ENCODE results near the gene TTC22. TPM values are rescaled to one million over a fixed set of nuclear protein-coding genes. Genes with fewer than 3 reads are reported as not detected.

The TTC22 gene
- total RNA-seq, 2 experiments from 2014 or later = 3.3 to 3.5 TPM

DNA sequence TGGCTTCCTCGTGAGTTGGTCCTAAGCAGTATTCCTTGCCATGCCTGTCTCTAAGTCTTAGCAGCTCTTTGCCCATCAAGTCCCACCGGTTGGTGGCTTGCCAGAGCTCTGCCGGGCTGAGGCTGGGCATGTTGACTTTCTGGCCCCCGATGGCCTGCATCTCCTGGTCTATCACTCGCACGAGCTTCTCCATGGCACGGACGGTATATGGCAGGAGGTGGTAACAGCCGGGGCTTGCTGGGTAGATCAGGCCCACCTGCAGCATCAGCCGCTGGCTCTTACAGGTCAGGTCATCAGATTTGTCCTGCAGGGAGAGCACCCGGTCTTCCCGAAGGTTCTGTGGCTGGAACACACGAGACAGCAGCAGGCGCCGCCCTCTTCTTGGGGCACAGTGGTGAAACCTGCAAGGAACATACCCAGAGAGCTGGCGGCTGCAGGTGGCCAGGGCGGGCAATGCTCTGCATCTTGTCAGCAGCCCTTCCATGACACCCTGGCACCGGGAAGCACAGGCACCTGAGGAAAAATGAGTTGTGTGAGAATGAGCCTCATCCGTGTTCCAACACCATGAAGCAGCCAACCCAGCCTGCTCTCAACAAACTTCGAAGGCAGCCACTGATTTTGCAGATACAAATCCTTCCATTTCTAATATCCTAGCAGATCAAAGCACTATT is 42.3 kb downstream of the TTC22 start:
- H3K36me3 Mint-ChIP-seq (ENCODE audit: low read depth) = peaks cover 19% of the 10 kb centered on the region
- ATAC-seq = no peak
- no peak overlapping the region for H3K27ac Mint-ChIP-seq
- no peak overlapping the region for H3K4me3 Mint-ChIP-seq
- no peak for DNase-seq
- CTCF ChIA-PET = no interaction called here
- POLR2A ChIA-PET = no interaction called here
- H3K27me3 Mint-ChIP-seq = no peaks in the 10 kb centered on the region
- no peaks in the 10 kb centered on the region for H3K9me3 Mint-ChIP-seq
- peaks cover 14% of the 10 kb centered on the region for H3K4me1 Mint-ChIP-seq (ENCODE audit: low read depth)
- intact Hi-C loops (cut with micrococcal nuclease) = no loop called here
- TF ChIP-seq, protein P1, sequence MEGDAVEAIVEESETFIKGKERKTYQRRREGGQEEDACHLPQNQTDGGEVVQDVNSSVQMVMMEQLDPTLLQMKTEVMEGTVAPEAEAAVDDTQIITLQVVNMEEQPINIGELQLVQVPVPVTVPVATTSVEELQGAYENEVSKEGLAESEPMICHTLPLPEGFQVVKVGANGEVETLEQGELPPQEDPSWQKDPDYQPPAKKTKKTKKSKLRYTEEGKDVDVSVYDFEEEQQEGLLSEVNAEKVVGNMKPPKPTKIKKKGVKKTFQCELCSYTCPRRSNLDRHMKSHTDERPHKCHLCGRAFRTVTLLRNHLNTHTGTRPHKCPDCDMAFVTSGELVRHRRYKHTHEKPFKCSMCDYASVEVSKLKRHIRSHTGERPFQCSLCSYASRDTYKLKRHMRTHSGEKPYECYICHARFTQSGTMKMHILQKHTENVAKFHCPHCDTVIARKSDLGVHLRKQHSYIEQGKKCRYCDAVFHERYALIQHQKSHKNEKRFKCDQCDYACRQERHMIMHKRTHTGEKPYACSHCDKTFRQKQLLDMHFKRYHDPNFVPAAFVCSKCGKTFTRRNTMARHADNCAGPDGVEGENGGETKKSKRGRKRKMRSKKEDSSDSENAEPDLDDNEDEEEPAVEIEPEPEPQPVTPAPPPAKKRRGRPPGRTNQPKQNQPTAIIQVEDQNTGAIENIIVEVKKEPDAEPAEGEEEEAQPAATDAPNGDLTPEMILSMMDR (IDR thresholded peaks at IDR 0.05) = no peak

DNA sequence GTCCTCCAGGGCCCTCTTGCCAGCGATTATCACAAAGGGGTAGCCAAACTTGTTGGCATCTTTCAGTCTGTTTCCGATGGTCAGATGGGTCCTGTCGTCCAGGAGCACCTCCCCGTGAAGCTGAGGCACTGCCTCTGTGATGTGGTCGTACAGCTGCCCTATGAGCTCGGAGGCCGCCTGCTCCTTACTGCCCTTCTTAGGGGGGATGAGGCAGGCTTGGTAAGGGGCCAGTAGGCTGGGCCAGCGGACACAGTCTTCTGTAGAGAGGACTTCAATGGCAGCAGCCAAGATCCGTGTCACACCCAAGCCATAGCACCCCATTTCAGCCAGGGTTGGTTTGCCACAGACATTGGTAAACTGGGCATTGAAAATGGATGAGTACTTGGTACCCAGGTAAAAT is 43.3 kb downstream of the TTC22 start:
- no peak for ATAC-seq
- Mint-ChIP-seq H3K9me3 (no peaks in the 10 kb centered on the region), H3K4me3 (no peak overlapping the region), H3K27me3 (no peaks in the 10 kb centered on the region), H3K4me1 (ENCODE audit: low read depth) (peaks cover 9% of the 10 kb centered on the region), H3K36me3 (ENCODE audit: low read depth) (peaks cover 17% of the 10 kb centered on the region), H3K27ac (no peak overlapping the region)
- CTCF ChIA-PET = no interaction called here
- DNase-seq = no peak
- POLR2A ChIA-PET = no interaction called here
- intact Hi-C loops (cut with micrococcal nuclease) = no loop called here
- TF ChIP-seq, protein P1 (IDR thresholded peaks at IDR 0.05) = no peak

DNA sequence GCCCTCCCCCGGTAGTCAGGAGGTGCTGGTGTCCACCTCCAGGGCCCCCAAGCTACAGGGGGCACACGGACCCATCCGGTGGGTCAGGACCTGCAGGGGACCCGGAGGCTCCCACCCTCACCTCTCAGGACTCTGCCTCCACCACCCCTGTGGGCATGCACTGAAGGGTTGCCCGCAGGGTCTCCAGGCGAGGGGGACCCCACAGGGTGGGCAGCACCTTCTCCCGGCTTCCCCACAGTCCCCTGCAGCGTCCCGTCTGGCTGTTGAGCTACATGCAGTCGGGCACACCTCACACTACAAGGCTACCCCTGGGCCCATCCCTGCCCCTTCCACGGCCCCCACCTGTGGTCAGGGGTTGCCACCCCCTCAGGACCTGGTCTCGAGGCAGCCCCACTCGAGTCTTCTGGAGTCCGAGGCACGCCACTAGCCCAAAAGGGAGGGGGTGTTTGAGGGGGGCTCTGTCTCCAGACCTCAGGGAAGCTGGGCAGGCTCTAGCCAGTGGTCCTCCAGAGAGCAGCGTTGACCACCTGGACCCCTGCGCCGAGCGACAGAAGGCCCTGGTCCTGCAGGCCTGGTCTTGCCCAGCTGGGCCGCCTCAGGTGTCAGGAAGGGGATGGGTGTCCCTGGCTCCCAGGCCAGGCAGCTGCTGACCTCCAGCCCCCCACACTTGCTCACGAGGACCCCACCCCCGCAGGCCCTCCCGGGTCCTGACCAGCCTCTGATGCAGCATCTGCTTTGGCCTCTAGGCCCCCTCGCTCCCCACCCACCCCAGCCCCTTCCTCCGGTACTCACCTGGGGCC is 46.4 kb downstream of the TTC22 start:
- no peak for ATAC-seq
- CTCF ChIA-PET = no interaction called here
- peaks cover 16% of the 10 kb centered on the region for H3K36me3 Mint-ChIP-seq (ENCODE audit: low read depth)

DNA sequence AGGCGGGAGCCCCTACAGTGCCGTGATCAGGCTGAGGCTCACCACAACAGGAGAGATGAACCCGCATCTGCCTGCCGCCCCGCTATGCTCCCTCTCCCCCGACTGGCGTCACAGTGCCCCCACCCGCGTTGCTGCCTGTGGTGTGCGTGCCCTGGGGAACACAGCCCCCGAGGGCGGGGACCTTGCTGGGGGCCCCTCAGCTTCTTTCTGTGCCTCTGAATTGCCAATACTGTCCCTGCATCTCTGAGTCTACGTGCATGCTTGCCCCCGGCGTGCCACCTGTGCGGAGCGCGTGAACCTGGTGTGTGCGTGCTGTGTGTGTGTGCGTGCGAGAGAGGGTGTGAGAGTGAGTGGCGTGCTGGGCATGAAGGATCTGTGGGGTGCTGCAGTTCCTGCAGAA is 47.1 kb downstream of the TTC22 start:
- TF ChIP-seq, protein P1 (IDR thresholded peaks at IDR 0.05) = no peak
- CTCF ChIA-PET = no interaction called here
- Mint-ChIP-seq H3K9me3 (no peaks in the 10 kb centered on the region), H3K36me3 (ENCODE audit: low read depth) (peaks cover 14% of the 10 kb centered on the region), H3K4me1 (ENCODE audit: low read depth) (no peaks in the 10 kb centered on the region), H3K27ac (no peak overlapping the region), H3K27me3 (no peaks in the 10 kb centered on the region), H3K4me3 (no peak overlapping the region)
- no peak for DNase-seq
- ATAC-seq = no peak
- intact Hi-C loops (cut with micrococcal nuclease) = no loop called here
- POLR2A ChIA-PET = no interaction called here

More for the DNA sequence above, 46.4 kb downstream of the TTC22 start:
- intact Hi-C loops (cut with micrococcal nuclease) = no loop called here
- H3K4me3 Mint-ChIP-seq = no peak overlapping the region
- no peak for DNase-seq
- H3K27ac Mint-ChIP-seq = no peak overlapping the region
- no peaks in the 10 kb centered on the region for H3K9me3 Mint-ChIP-seq
- H3K4me1 Mint-ChIP-seq (ENCODE audit: low read depth) = no peaks in the 10 kb centered on the region
- TF ChIP-seq, protein P1 (IDR thresholded peaks at IDR 0.05) = no peak
- POLR2A ChIA-PET = no interaction called here
- H3K27me3 Mint-ChIP-seq = no peaks in the 10 kb centered on the region

DNA sequence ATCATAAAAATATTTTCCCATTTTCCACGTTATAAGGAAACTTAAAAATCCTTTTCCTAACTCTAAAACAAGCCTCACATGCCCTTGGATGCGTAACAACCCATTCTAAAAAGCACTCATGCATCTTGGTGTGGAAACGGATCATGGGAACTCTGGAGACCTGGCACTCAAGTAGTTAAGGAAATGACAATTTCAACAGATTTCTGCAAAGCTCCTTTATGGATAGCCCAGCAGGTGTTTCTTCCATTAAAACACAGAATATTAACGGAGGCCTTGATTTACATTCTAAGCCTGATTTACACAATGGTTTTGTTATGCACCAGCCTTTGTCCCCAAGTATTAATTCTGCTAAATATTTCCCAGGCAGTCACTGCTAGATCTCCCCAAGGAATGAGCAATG is 49.7 kb downstream of the TTC22 start:
- Mint-ChIP-seq H3K27ac (no peak overlapping the region), H3K4me1 (ENCODE audit: low read depth) (no peaks in the 10 kb centered on the region), H3K4me3 (no peak overlapping the region), H3K9me3 (no peaks in the 10 kb centered on the region), H3K36me3 (ENCODE audit: low read depth) (peaks cover 2% of the 10 kb centered on the region), H3K27me3 (no peaks in the 10 kb centered on the region)
- TF ChIP-seq, protein P1 (IDR thresholded peaks at IDR 0.05) = no peak
- intact Hi-C loops (cut with micrococcal nuclease) = no loop called here
- ATAC-seq (no peak), DNase-seq (no peak)
- POLR2A ChIA-PET = interaction anchor here (2.2 kb wide), 1 partner anchor 15 kb away, joined by 5 read pairs; no protein-coding TSS in a partner anchor
- CTCF ChIA-PET = no interaction called here

Data from activated CD8-positive, alpha-beta T cell treated with anti-CD3 and anti-CD28 coated beads for 36 hours (primary cell).